NCI-H345 (cell line): ENCODE data around the gene MOSPD2.

ENCODE experiments used
- DNase-seq: peaks from one replicate; lab custom pipeline; 2025; lab: John Stamatoyannopoulos, UW

Gene MOSPD2

DNA sequence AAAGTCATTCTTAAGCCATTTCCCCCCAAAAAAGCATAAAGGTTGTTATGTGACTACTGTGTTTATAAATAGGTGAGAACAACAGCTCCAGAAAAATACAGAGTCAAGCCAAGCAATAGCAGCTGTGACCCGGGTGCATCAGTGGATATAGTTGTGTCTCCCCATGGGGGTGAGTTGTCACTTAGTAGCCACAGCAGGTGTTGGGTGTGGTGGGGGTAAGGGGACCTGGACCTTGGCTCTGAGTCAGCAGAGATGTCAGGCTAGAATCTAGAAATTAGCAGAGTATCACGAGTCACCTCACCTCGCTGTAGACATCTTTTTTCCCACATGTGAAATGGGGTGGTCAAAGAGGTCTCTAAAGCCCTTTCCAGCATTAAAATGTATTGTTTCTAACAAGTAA is 42.4 kb downstream of the MOSPD2 start:
- no peak for DNase-seq

DNA sequence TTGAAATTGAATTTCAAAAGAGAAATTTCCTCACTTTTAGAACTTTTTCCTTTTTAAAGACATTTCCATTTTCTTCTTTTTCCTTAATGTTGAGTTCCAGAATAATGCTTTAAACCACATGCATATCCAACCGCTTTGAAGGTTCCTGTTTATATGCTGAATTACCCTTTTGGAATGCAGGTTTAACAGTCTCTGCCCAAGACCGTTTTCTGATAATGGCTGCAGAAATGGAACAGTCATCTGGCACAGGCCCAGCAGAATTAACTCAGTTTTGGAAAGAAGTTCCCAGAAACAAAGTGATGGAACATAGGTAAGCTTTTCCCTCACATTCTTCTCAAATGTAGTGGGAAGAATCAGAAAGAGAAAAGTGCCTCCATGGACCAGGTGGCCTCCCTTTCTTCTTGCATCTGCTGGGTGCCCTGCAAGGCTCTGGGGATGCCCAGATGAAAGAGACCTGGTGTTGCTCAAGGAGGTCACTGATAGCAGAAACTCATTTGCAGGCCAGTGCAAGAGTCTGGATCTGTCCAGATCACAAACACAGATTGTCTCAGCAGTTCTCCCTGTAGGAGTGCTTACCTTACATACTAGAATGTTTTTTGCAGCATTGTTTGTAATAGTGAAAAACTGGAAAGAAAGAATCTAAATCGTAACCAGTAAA is 42.9 kb downstream of the MOSPD2 start:
- DNase-seq, result no peak

DNA sequence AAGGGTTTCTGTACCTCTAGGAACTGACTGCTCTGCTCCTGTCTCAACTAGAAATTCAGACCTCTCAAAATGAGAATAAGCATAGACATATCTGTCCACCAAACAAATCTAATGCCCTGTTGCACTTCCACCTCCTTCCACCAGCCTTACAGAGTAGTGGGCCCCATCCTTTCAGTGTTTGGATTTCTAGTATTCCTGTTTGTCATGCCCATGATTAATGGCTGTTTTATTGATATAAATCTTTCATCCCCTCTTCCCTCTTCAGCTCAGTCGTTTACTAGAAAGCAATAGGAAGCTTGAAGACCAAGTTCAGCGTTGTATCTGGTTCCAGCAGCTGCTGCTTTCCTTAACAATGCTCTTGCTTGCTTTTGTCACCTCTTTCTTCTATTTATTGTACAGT is 46.2 kb downstream of the MOSPD2 start:
- no peak for DNase-seq

DNA sequence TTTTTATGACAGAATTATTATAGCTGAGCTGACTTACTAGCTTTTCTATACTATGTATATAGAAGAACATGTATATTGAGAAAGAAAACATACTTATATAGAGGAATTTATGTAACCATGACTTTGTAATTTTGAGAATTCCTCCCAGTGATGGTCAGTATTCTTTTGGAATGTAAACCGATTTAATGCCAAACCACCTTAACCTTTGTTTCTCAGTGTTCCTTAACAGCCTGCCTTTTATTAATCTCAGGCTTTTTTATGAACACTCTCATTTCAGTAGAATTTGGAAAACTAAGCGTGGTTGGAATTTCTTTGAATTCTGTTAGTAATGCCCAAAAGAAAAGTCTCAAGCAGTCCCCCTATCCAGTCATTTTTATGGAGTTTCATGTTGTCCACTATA is 47.0 kb downstream of the MOSPD2 start:
- DNase-seq, result no peak

DNA sequence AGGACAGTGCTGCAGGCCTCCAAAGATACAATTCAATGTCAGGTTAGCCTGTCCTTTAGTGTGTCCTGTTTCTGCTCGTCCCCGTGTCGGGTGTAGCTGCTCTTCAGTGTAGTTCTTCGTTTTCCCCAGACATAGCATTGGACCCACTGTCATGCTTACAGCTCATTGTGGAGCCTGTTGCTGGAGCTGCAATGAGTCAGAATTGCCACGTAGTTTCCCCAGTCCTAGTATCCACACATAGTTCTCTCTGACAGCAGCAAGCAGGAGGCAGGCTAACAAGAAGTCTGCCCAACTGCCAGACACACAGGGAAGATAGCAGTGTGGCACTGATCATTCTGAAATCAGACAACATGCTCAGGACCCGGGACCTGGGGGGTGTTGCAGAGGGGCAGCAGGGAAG is 49.2 kb downstream of the MOSPD2 start:
- DNase-seq, result no peak

DNA sequence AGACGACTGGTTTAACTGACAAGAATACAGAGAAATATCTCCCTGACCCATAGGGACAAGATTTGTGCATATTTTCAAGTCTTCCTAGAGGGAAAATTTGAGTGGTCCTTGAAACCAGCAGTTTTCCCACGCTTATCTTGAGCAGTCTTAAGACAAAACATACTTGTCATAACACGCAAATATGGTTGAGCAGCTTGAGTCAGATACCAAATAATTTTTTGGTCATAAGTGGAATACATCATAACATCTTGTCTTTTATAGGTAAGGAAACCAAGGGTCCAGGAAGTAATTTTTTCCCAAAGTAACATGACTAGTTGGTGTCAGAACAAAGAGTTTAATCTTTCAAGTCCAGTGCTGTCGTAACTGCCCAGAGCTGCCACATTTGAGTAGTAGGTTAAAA is 50.5 kb downstream of the MOSPD2 start:
- no peak for DNase-seq

DNA sequence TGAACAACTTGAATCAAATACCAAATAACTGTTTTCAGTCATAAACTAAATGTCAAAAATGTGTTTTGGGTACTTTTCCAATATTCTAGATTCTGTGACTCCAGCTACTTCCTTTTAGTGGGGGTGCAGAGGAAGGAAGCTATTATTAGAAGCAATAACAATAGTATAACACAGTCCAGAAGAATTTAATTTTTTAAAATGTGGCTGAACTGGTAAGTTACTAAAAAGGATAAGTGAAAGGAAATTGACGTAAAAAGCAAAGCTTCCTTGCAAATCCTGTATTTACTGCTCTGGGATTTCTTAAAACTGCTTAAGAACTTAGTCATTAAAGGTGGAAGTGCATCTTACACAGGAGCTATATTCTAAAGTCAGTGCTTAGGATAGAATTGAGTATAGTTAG is 53.2 kb downstream of the MOSPD2 start:
- DNase-seq, result no peak

DNA sequence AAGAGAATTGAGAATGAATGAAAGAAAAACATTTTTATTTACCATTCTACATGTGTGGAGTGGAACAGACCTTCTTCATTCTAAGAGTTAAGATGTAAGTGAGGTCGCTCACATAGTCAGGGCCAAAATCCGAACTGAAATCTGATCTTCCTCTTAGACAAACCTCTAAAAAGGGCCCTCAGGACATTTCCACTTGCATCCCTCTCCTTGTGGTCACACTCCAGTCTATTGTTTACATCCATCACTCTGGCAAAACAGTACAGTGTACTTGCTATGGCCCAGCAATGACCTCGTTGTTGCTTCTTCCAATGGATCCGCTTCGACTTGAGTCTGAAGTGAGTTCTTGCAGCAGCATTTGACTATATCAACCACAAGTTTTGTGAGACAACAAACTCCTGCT is 54.2 kb downstream of the MOSPD2 start:
- DNase-seq, result no peak

DNA sequence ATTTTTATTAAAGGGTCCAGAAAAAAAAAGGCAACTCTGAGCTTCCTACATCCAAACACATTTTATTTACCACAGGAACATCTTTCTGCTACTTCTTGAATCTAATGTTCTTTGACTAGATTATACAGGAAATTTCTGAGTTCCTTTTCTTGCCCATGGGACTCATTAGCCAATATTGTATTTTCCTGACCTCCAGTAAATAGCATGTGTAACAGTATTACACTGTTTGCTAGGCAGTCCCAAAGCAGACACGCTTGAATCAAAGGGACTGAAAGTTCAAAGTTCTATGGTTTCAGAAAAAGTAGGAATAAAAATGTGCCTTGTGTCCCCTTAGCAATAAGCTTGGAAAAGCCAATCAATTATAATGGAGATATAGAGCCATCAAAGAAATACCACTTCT is 57.4 kb downstream of the MOSPD2 start:
- DNase-seq, result no peak

DNA sequence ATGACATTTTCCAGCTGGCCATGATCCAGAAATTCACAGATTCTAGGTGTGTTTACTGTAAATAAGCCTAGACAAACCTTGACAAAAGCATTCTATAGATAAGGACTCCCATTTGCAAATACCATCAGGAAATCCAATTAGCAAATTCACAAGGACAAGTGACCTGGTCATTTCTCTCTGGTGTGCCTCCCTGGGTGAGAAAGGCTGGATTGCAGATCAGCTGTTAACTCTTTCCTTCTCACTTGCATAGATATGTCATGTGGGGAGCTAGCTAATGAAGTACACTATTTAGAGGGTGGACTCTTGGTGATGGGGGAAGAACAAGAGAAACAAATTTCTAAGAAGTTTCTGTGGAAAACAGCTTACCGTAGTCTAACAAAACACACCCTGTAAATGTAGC is 58.9 kb downstream of the MOSPD2 start:
- no peak for DNase-seq

DNA sequence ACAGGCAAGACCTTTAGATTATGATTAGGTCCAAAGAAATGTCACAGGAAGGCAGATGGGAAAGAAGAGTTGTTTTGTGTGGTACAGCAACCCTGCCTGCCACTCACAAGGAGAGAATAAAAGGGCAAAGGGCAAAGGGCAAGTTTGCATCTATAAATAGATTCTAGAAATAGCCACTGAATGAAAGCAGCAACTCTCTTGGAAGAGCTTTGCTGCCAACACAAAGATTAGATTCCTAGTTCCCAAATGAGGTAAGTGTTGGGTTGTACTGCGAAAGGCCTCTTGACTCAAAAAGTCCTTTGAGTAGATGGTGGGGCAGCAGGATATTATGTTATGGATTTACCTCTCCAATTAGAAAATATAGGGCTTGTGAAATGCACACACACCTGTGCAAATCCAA is 61.2 kb downstream of the MOSPD2 start:
- DNase-seq, result no peak

DNA sequence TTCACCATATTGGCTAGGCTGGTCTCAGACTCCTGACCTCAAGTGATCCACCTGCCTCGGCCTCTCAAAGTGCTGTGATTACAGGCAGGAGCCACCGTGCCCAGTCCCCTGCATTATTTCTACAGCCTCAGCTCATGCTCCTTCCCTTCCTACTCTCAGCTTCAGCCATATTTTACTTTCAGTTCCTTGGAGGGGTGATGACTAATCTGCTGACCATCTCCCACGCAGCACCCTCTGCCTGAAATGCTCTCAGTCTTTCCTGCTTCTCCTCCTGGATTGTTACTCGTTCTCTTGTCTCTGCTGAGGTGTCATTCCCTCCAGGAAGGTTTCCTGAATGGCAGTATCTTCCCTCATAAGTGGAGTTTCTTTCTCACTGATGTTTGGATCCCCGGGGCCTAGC is 63.3 kb downstream of the MOSPD2 start:
- DNase-seq, result no peak

DNA sequence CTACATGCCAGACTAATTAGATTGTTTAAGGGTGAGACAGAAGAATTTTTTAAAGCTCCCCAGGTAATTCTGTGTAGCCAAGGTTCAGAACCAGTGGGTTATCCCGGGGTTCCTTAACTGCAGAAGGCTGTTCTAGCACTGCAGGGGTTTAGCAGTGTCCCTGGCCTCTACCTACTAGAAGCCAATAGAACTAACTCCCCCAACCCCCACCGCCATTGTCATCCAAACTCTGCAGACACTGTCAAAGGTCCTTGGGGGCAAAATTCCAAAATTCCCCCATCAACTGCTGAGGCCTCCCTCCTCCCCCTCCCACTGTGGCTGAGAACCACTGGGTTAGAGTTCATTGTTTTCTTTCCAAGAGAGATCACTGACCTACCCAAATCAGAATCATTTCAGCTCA is 66.4 kb downstream of the MOSPD2 start:
- DNase-seq, result no peak

DNA sequence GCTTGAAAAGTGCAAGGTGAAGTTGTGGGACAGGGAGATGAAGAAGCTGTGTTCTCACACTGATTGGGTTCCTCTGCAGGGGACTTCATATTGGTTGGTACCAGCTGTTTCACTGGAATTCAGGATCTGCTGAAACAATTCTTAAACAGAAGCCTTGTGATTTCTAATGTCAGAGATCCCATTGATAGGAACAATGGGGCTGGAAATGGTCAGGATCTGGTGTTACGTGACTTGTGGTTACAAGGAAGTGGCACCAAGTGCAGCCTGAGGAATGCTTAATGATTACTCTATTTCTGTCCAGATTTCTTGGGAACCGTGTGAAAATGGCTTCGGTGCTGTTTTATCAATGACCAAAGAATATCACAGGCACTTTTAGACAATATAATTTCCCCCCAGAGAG is 68.1 kb downstream of the MOSPD2 start:
- DNase-seq, result no peak

DNA sequence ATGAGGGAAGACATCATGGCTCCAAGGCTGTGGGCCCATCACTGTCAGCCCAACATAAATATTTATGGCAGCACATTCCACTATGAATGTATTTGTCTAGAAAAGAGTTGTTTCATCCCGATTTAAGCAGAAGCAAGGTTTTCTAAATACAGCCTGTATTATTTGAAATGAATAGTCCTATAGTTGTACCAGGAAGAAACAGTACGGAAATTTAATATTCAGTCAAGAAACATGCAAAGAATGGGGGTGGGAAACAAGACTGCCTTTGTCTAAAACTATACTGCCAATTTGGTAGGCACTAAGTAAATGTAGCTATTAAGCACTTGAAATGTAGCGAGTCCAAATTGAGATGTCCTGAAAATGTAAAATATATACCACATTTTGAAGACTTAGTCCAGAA is 69.1 kb downstream of the MOSPD2 start:
- DNase-seq, result no peak

DNA sequence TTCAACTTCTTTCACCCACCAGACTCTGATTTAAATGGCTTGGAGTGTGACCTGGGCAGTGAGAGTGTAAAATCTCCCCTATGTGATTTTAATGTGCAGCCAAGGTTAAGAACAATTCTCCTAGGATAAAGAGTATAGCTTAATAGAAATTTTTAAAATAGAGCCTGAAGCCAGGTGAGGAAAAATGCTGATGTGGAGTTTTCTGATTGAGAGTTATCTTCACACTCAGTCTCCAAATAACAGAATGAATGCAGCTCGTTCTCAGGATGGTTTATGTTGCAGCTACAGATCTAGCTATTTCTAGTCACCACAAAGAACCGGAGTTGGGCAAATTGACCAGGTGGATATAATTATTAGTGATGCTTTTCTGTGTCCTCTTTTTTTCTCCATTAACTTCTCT is 70.7 kb downstream of the MOSPD2 start:
- no peak for DNase-seq

DNA sequence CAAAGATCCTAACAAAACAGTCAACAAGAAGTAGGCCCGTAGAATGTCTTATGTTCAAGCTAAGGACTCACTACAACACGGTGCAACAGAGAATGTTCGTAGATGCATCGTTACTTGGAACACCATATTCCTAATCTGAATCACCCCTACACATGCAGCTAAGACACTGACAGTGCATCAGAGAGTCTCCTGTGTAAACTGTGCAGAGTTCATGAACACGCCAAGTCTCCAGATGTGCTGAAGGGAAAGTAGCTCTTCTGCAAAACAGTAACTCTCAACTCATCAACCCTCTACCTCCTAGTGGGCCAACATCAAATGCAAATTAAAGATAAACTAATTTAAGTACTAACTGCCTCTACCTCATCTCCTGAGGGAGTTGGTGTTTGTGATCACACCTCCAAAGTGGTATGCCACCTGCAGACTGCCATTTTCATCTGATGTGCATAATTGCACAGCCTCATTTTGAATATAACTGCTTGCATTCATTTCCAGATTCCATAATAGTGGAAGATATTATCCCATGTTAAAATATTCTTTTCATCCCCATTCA is 73.5 kb downstream of the MOSPD2 start:
- DNase-seq, result no peak

DNA sequence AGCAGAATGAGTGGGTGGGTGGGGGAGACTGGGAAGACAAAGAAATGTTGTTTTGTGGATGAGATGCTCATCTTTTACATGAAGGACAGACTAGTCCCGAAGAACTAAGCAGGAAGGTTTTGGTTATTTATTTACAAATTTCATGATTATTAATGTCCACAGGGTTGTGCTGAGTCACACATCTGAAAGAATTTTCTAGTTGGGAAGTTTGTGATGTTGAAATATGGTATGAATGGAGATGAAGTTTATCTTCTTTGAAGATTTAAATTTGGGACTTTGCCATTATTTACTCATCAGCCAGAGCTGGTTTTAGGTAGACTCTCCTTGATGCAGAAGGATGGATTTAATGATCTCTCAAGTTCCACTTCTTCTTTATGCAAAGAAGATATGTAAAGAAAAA is 75.5 kb downstream of the MOSPD2 start:
- no peak for DNase-seq

DNA sequence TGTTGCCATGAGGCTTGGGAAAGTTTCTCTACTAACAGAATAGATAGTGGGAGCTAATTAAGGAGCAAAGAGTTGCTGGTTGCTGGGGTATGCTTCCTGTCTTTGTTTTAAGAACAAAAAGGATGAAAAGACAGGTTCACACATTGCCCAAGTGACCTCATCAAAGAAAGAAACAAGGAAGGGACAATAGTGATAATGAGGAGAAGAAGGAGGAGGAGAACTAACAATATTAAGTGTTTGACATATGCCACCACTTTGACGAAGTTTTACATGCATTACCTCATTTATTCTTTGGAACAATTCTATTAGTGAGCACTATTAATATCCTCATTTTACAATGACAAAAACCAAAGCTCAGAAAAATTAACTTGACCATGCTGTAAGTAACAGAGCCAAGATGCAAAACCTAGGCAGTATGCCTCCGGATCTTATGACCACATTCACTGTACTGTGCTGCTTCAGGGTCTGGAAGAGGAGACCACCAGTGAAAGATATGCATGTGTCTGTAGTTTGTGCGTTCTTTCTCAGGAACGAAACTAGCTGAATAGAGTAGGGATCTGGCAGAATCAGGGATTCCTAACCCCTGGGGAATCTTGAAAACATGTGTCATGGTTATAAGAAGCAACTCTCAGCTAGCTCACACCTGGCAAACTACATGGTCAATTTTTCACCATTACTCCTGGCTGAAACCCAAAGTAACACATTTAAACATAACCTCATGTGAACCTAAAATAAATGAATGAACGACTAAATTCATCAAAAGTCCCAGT is 83.8 kb downstream of the MOSPD2 start:
- DNase-seq, result no peak

DNA sequence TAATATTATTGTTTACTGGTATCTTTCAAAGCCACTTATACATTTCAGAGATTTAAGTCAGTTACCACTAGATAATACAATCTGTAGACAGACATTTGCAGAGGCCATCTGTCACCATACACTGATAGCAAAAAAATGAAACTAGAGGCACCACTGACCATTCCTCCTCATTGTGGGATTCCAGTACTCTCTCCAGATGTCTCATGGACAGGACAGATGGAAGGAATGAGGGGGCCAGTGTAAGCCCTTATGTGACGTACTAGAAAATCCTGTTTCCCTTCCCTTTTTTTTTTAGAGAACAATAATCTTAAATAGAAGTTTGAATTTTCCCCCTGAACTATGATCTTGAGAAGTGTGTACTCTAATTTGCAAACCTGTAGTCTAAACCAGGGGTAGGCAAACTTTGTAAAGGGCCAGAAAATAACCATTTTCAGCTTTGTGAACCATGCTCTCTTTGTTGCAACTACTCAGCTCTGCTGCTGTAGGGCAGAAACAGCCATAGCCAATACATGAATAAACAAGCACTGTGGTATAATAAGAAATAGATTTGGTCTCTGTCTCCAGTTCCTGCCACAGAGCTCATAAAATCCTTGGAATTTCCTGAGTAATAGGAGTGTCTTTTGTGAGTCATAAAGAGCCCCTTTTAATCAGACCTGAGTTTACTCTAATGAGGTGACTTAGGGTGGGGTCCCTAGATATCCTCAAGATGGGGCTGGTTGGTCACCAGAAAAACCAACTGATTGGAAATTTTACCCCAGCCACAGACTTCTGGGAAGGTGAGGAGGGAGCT is 90.4 kb downstream of the MOSPD2 start:
- no peak for DNase-seq

DNA sequence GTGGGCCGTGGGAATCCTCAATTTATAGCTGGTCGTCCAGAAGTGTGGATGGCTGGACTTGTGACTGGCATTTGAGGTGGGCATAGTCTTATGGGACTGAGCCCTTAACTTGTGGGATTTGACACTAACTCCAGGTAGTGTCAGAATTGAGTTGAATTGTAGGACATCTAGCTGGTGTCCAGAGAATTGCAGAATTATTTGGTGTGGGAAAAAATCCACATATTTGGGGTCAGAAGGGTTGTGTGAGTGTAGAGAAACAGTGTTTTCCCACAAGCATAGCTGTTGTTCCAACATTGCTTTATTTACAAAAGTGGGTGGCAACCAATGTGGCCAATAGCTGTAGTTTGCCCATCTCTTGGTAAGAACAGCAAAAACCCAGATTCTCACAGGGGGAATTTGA is 91.3 kb downstream of the MOSPD2 start:
- DNase-seq, result no peak
